GM20000 (cell line): ENCODE data around the gene HIVEP1.

Source experiments
- DNase-seq: peaks from one replicate; pipeline ENCODE4 v3.0.0; 2012; ENCODE audit warnings: low spot score
- TF ChIP-seq, protein P1 (sequence below): IDR thresholded peaks from 2 replicates; pipeline ENCODE4 v1.5.1; 2012; ENCODE audit warnings: mild to moderate bottlenecking, control low read depth; ENCODE audit errors: extremely low read depth, missing control alignments

The HIVEP1 gene

GRCh38 chr6:12012038-12012557 lies at the start of gene HIVEP1:
TSS of gene HIVEP1 (plus strand) at chr6:12012312. CDS start at chr6:12015629, 3,317 bp downstream.
- peak; percentile 49 for DNase-seq
- TF ChIP-seq, protein P1, sequence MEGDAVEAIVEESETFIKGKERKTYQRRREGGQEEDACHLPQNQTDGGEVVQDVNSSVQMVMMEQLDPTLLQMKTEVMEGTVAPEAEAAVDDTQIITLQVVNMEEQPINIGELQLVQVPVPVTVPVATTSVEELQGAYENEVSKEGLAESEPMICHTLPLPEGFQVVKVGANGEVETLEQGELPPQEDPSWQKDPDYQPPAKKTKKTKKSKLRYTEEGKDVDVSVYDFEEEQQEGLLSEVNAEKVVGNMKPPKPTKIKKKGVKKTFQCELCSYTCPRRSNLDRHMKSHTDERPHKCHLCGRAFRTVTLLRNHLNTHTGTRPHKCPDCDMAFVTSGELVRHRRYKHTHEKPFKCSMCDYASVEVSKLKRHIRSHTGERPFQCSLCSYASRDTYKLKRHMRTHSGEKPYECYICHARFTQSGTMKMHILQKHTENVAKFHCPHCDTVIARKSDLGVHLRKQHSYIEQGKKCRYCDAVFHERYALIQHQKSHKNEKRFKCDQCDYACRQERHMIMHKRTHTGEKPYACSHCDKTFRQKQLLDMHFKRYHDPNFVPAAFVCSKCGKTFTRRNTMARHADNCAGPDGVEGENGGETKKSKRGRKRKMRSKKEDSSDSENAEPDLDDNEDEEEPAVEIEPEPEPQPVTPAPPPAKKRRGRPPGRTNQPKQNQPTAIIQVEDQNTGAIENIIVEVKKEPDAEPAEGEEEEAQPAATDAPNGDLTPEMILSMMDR, result no peak

DNA sequence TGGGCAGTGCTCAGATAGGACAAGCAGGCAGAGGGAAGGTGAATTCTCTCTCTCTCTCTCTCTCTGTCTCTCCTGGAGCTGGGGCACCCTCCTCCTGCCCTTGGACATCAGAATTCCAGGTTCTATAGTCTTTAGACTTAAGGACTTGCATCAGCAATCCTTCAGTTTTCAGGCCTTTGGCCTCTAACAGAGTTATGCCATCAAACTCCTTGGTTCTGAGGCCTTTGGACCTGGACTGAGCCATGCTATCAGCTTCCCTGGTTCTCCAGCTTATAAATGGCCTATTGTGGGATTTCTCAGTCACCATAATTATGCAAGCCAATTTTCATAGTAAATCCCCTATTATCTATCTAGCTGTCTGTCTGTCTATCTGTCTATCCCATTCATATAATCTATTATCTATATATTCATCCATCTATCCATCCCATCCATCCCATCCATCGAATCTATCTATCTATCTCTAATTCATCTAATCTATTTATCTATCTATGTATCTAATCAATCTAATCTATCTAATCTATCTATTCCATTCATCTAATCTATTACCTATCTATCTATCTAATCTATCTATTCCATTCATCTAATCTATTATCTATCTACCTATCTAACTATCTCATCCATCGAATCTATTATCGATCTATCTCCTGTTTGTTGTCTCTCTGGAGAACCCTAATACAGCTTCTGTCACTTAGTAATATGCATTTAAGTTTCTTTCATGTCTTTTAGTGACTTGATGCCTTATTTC lies 48.2 kb upstream of the HIVEP1 start:
- no peak for DNase-seq
- TF ChIP-seq, protein P1, result no peak

DNA sequence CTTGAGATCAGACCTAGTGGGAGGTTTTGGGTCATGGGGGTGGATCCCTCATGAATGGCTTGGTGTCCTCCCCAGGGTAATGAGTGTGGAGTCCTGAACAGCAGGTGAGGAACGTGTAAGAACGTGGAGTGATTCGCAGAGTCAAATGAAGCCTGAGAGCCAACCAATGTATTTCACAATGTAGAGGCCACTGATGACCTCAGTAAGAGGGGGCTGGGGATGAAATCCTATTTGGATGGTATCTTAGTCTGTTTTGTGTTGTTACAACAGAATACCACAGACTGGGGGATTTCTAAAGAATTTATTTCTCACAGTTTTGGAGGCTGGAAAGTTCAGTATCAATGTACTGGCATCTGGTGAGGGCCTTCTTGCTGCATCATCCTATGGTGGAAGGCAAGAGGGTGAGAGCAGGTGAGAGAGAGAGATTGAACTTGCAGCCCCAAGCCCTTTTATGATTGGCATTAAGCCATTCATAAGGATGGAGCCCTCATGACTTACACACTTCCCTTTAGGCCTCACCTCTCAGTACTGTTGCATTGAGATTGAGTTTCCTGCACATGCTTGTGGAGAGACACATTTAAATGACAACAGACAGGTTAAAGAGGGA lies 47.3 kb upstream of the HIVEP1 start:
- TF ChIP-seq, protein P1, result no peak
- DNase-seq, result no peak

- DNase-seq, result no peak
- TF ChIP-seq, protein P1, result no peak
Observed at GRCh38 chr6:11965499-11965898, 46.6 kb upstream of the HIVEP1 start.

GRCh38 chr6:11968241-11968806 lies 43.8 kb upstream of the HIVEP1 start:
- TF ChIP-seq, protein P1, result no peak
- DNase-seq, result peak; percentile 18

- TF ChIP-seq, protein P1, result no peak
- DNase-seq, result no peak
Observed at GRCh38 chr6:11969092-11969491, 43.0 kb upstream of the HIVEP1 start.

- TF ChIP-seq, protein P1, result no peak
- DNase-seq, result no peak
Observed at GRCh38 chr6:11970114-11970513, 42.0 kb upstream of the HIVEP1 start.
